Glomerular visceral epithelial cell (primary cell): ENCODE measurements around the gene NPAT.
"Not testable (repeated sequence)": the region's sequence is repeated elsewhere in the genome, so short reads cannot be mapped to it uniquely, and the experiment has no call there.

ENCODE experiments used
- DNase-seq: peaks from one replicate; pipeline ENCODE4 v3.0.0-alpha.2; 2016; ENCODE audit errors: extremely low spot score

Gene NPAT

DNA sequence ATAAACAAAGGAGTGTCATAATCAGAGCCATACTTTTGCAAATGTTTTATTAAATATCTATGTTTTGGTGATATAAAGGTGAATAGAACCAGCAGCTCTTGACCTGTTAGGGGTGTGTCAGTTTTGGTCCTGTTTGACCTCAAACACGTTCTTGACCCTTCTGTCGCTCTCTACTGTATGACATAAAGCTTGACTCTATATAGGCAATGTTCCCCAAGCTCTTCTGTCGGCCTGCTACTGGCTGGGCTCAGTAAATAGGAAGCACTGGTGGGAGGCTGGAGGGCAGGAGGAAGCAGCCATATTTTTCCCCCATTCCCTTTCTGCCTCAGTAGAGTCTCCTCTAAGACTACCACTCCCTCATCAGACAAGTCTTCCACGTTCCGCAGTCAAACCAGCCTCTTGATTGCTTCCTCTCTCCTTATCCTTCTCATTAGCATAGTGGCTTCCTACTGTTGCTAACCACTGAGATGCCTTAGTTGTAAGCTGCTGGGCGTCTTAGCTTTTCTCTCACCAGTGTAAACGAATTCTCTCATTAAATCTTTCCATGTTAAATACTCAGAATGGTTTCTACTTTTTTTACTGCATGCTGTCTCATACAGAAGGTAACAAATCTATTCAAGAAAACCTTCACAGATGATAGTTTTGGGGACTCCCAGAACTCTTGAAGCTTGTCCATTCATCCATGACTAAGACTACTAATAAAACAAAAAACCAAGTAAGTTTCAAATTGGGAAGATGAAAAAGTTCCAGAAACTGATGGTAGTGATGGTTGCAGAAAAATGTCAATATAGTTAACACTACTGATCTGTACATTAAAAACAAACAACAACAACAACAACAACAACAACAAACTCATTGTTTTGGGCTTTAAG is 3.3 kb downstream of the NPAT start:
- no peak for DNase-seq

DNA sequence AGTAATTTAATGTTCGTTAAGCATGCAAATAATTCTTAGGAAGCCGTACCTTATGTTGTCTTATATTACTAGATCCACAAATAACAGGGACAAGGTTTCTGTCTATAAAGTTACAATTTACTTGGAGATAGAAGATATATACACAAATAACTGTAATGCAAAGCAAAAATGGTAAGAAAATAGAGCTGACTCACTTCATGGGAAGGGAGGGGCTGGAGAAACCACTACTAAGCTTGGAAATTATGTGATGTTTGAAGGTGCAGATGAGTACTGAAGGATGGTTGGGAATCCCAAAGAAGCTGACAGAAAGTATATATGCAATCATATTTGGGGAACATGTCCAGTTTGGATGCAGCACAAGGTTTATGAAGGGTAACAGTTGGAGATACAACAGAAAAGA is 4.0 kb downstream of the NPAT start:
- no peak for DNase-seq

DNA sequence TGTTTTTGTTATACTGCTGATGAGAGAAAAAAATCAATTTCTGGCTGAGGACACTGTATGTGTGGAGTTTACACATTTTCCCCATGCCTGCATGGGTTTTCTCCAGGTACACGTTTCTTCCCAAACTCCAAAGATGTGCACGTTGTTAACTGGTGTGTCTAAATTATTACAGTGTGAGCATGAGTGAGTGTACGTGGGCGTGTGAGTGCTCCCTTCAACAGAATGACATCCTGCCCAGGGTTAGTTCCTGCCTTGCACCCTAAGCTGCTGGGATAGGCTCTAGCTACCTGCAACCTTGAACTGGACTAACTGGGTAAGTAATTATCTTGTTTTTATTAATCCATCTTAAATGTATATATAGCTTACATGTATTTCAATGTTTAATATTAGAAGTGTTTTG is 5.5 kb downstream of the NPAT start:
- DNase-seq = no peak

DNA sequence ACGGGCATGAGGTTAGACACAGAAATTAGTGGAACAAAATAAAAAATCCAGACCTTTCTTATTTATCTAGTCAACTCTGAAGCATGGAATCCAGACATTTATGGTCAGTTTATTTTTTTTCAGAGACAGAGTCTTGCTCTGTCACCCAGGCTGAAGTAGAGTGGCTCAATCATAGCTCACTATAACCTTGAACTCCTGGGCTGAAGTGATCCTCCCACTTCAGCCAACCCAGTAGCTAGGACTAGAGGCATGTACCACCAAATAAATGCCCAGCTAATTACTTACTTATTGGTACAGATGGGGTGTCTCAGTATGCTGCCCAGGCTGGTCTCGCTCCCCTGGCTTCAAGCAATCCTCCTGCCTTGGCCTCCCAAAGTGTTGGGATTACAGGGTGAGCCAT is 8.7 kb downstream of the NPAT start:
- no peak for DNase-seq

DNA sequence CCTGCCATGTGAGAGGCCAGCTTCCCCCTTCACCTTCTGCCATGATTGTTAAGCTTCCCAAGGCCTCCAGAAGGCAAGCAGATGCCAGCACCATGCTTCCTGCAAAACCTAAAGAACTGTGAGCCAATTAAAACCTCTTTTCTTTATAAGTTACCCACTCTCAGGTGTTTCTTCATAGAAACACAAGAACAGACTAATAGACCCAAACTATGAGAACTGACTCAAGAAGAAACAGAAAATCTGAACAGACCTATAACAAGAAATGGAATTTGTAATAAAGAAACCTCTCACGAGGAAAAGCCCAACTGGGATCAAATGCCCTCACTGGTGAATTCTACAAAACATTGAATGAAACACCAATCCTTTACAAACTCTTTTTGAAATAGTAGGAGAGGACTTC is 12.0 kb downstream of the NPAT start:
- no peak for DNase-seq

DNA sequence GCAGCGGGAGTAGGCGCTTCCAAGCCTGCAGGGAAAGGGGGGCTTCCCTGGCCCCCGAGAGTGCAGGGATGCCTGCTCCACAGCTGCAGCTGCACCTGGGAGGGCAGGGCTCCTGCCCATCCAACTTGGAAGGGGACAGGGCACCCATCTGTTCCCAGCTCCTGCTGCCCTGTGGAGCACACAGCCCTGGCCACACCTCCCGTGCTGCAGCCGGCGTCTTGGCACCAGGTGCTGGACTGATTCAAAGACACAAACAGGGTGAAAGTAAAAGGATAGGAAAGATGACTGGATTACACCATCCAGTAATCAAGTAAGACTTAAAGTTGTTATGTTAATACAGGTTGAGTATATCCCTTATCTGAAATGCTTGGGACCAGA is 14.8 kb downstream of the NPAT start:
- DNase-seq = no peak

DNA sequence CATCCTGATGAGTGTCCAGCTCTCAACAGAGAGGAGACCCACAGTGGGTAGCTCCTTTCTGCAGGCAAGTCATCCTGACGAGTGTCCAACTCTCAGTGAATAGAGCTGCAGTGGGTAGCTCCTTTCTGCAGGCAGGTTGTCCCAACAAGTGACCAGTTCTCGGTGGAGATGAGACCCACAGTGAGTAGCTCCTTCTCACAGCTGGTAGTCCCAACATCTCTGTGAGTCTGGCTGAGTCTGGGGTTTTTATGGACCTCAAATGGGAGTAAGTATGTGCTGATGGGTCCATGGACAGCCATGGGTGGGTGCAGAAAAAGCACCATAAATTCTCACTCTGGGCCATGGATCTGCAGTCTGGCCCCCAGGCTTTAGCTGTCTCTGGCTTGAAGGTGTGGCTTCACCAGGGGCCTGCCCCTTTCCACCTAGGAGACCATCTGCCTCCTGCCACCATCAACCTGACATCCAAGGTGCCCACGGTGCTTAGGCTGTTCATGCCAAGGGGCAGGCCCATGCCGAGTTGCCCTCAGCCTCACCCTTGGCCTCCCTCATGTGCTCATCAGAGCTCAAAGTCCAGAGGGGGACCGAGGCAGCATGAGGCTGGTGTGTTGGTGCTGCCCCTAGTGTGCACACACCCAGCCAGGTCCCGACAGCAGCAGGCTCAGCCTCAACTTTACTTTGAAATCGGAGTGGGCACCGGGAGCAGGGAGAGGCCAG is 15.3 kb downstream of the NPAT start:
- no peak for DNase-seq

DNA sequence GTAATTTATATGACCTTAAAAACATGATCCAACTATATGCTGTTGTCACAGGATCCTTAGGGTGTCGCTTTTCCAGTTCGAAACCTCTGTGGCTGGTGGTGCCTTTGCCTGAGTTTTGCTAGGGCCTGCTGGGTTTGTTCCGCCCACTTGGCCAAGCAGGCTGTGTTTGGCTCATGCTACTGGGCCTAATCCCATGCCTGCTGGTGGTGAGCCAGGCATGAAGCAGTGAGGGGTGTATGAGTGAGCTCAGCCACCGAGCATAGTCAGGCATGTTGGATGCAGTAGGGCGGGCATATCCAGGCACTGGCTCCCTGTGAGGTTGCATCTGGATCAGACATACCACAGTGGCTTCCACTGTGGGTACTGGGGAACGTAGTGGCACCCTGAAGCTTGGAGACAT is 16.3 kb downstream of the NPAT start:
- no peak for DNase-seq

DNA sequence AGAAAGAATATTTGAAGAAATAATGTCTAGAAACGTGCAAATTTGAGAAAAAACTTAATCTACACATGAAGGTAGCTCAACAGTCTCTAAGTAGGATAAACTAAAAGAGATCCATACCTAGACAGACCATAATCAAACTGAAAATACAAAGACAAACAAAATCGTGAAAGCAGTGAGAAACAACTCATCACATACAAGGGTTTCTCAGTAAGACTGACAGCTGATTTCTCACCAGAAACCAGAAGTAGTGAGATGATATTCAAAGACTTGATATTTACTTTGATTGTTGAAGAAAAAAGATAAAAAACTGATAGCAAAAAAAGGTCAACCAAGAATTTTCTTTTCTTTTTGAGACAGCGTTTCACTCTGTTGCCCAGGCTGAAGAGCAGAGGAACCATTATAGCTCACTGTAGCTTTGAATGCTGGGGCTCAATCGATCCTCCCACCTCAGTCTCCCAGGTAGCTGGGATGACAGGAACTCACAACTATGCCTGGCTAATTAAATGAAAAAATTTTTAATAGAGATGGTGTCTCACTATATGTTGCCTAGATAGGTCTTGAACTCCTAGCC is 17.4 kb downstream of the NPAT start:
- DNase-seq = no peak

DNA sequence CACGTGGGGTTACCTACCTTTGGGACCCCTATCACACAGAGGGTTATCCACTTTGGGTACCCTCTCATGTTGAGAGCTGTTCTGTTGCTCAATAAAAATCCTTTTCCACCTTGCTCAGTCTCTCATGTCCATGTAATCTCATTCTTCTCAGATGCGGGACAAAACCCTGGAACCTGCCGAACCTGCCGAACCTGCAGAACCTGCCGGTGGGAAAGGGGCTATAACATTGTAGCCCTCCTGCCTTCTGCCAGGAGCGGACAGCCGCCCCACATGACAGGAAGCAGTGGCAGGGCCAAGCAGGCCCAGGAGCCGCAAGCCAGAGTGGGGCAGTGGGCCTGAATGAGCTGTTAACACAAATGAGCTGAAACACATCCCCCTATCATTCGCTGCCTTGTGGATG is 18.1 kb downstream of the NPAT start:
- DNase-seq = no peak

DNA sequence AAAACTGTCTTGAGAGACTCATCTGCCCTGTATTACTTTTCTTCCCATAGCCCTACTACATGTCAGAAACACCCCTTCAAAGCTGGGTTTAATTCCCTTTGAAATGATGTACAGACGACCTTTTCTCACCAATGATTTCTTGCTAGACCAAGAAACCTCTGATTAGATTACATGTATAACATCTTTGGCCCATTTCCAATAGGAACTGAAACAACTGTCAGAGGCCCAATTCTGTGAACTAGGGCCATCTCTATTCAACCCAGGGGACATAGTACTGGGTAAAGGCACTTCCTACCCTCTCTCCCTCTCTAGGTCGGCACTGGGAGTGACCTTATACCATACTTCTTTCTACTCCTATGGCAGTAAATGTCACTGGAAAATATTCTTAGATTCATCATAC is 19.4 kb downstream of the NPAT start:
- no peak for DNase-seq

DNA sequence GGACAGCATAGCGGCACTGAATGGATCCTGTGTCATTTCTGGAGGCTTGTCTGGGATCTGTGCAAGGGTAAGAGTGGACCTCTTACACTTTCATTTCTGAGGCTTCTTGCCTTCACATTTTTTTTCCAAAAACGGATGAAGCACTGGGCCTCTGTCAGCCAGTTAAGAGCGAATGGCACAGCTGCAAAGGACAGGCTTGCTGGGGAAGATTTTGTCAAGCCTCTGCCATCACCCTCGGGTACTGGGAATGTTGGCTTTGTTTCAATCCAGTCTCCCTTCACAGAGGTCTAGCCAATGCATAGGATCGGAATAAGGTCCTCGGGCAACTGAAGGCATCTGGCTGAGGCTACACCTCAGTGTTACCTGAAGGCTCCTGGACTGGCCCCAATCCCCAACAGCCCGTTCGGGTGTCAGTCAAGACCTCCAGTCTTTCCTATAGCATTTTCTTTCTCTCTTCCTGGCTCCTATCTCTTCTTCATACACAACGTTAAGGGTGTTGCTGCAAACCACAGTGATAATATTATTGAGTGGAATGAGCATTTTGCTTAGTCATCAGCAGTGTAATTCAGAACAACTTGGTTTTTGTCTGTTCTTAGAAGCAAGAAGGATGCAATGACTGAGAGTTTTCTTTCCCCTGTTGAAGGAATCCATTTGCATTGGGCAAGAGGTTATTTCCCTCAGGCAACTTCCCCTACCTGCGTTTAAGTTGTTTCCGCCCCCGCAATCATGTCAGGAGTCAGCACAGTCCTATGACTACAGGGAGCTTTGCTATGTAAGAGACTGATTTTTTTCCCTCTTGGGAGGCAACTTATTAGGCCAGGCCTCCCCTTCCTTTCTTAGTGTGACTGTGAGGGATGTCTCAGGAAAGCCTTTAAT is 22.8 kb downstream of the NPAT start:
- DNase-seq = no peak

DNA sequence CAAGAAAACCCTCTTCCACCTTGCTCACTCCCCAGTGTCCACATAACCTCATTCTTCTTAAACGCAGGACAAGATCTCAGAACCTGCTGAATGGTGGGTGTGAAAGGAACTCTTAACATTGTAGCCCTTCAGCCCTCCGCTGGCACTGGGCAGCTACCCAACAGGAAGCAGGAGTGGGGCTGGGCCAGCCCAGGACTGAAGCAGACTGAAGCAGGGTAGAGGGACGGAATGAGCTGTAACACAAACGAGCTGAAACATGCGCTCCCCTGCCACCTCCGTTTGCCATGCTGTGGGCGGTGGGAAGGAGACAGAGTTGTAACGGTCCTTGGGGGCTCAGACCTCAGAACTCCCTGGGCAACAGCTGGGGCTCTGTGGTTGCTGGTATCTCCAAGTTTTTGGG is 23.6 kb downstream of the NPAT start:
- DNase-seq = no peak

DNA sequence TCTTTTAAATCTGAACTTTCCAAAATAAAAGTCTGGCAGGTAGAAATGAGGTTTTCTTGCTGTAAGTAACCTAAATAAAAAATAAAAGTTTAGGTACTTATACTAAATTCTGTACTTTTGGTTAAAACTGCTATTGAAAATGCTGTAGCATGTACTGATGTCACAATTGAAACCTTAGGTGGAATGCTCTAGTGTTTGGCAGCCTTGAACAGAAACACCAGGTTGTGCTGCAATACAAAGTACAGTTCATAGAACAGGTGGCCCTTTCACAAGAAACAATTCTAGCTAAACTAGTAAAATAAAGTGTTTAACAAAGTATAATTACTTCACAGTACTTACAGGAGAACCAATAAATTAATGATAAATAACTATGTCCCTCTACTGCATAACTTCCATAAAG is 25.1 kb downstream of the NPAT start:
- no peak for DNase-seq

DNA sequence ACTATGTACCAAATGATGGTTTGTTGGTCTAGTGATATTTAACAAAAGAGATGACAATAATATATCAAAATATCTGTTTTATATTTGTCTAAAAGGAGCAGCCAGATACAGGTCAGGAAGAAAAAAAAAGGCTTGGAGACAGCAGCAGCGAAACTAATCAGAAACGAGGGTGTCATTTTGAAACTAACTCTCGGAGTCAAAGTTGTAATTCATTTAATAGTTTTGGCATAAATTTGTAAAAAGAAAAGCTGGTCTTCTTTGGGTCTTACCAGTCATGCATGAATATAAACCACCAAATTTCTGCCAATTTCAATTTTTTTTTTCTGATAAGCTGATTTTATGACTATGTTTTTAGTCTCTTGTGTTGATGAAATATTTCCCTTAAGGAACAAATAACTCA is 25.5 kb downstream of the NPAT start:
- no peak for DNase-seq

DNA sequence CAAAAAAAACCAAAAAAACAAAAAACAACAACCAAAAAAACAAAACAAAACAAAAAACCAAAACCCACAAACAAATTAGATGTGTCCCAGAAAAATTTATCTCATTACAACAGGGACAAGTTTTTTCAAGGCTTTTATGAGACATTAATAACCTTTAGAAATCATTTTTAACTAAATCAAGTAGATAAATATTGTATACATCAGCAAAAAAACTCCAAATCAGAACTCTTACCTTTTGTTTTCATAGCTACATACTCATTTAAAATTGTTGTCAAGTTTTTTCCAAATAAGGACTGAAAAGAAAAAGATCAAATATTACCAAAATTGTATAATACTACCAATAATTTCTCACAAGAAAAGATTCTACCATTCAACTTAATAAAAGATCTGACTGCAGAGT is 28.7 kb downstream of the NPAT start:
- no peak for DNase-seq

DNA sequence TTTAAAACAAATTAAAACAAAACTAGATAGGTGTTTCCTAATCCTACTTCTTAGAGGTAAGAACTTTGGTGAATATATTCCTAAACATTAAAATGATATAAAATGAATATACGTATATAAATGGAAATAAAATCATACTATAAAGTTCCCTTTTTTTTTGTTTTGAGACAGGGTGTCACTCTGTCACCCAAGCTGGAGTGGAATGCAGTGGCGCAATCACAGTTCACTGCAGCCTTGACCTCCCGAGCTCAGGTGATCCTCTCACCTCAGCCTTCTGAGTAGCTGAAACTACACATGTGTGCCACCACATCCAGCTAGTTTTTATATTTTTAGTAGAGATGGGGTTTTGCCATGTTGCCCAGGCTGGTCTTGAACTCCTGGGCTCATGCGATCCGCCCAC is 44.9 kb downstream of the NPAT start:
- DNase-seq = no peak

DNA sequence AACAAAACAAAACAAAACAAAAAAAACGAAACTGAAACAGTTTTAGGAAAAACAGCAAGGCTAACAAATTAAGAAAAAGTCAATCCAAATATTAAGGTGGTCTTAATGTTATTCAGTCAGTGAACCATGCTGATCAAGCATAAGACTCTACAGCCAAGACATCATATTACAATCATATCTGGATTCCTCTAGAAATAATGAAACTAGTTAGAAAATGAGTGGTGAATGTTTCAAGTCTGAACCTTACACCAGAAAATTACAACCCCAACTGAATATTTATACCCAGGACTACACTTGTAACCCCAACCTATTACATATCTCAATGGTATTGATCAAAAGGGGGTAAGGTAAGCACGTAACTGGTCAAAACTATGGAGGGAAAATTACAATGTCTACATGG is 52.3 kb downstream of the NPAT start:
- DNase-seq = no peak

DNA sequence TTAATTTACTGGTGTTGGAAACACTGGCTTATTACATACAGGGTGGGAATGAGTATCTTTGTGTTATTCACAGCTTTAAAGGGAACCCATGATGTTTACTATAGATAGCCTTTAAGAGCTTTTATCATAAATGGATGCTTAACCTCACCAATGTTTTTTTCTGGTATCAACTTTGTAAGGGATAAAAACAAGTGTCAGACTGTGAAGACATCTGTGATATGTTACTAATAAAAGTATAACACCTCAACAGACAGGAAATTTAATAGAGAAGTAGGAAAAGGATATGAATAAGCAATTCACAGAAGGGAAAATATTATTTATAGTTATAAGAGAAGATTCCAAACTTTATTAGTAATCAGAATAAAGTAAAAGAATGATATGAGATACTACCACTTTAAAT is 54.8 kb downstream of the NPAT start:
- DNase-seq = no peak

DNA sequence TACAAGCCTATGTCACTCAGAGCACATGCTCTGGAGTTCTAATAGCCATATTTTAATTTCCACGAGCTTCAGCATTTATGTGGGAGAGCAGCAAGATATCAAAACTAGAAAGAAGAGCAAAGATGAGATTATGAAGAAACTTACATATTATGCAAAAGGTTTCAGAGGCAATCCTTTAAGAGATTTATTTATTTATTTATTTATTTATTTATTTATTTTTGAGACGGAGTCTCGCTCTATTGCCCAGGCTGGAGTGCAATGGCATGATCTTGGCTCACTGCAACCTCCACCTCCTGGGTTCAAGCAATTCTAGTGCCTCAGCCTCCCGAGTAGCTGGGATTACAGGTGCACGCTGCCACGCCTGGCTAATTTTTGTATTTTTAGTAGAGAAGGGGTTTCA is 59.6 kb downstream of the NPAT start:
- not testable (repeated sequence) for DNase-seq

DNA sequence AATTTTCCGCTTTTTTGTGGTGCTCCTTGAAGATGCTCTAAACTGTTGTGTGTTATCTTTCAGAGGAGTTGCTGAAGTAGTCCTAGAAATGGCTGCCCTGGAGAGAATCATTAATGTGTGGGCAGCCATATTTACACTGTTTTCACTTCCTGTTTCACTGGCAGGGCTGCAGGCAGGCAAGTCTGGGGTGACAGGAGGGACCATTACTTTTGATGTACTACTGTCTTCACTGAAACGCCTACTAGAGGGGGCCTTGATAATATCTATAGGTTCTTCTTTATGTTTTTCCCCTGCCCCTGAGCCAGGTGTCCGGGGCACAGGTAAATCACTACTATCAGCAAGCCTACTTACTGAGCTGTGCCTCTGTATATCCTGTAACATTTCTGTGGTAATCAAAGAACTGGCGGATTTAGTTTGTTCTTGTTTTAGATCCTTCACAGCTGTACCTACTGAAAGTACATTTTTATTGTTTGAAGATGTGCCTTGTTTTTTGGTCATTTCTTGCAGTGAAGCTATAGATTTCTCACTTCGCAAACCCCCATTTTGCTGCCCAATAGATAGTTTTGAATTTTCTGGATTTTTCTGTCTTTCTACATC is 61.4 kb downstream of the NPAT start:
- no peak for DNase-seq

DNA sequence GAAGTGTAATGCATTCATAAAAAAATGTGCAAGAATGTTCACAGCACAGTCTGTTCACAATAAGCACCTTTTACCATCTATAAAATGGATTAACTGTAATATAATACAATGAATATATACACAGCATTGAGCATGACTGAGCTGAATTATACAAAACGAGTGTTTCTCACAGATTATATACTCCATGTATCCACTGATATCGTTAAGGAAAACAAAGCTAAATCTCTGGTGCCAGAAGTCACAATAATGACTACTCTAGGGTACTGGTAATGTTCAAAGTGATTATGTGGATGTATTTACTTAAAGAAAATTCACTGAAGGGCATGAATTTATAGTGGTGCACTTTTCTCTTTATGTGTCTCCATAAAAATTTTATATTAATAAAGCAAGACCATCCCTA is 67.8 kb downstream of the NPAT start:
- DNase-seq = no peak
